EH (cell line): Measurements from ENCODE around the gene JPH3.
A peak's percentile ranks its signal among the peaks of the same experiment; 100 is the strongest.
"Not testable (repeated sequence)": the region's sequence is repeated elsewhere in the genome, so short reads cannot be mapped to it uniquely, and the experiment has no call there.

Experiments used
- DNase-seq: peaks from one replicate; pipeline ENCODE4 v3.0.0-alpha.2; 2015; ENCODE audit warnings: low read depth

JPH3 gene

GRCh38 chr16:87654826-87655225 lies 52.5 kb downstream of the JPH3 start:
- DNase-seq, result no peak

GRCh38 chr16:87656328-87656727 lies 54.0 kb downstream of the JPH3 start:
- DNase-seq, result no peak

- DNase-seq, result peak; percentile 32
These were observed 55.4 kb downstream of the JPH3 start for GRCh38 chr16:87657621-87658192.

GRCh38 chr16:87658564-87659225 lies 56.4 kb downstream of the JPH3 start:
- DNase-seq, result no peak

- DNase-seq, result peak; percentile 56
These were observed 59.3 kb downstream of the JPH3 start for GRCh38 chr16:87661561-87661960.

GRCh38 chr16:87662254-87663204 lies 60.2 kb downstream of the JPH3 start:
- no peak for DNase-seq

GRCh38 chr16:87664792-87665191 lies 62.5 kb downstream of the JPH3 start:
- DNase-seq, result no peak

GRCh38 chr16:87665193-87665592 lies 62.9 kb downstream of the JPH3 start:
- DNase-seq, result no peak

- no peak for DNase-seq
These were observed 64.6 kb downstream of the JPH3 start for GRCh38 chr16:87666919-87667318.

GRCh38 chr16:87667443-87667842 lies 65.1 kb downstream of the JPH3 start:
- no peak for DNase-seq

- DNase-seq, result no peak
These were observed 65.6 kb downstream of the JPH3 start for GRCh38 chr16:87667946-87668345.

- DNase-seq, result no peak
These were observed 67.4 kb downstream of the JPH3 start for GRCh38 chr16:87669672-87670071.

GRCh38 chr16:87671221-87671620 lies 68.9 kb downstream of the JPH3 start:
- DNase-seq, result no peak

GRCh38 chr16:87671715-87672270 lies 69.5 kb downstream of the JPH3 start:
- DNase-seq, result no peak

GRCh38 chr16:87674419-87674818 lies 72.1 kb downstream of the JPH3 start:
- DNase-seq, result no peak

- peak; percentile 22 for DNase-seq
These were observed 72.9 kb downstream of the JPH3 start for GRCh38 chr16:87675111-87675719.

- DNase-seq, result no peak
These were observed 75.5 kb downstream of the JPH3 start for GRCh38 chr16:87677830-87678229.

GRCh38 chr16:87678618-87679017 lies 76.3 kb downstream of the JPH3 start:
- DNase-seq, result no peak

- DNase-seq, result no peak
These were observed 77.4 kb downstream of the JPH3 start for GRCh38 chr16:87679593-87680271.

GRCh38 chr16:87680272-87680644 lies 78.0 kb downstream of the JPH3 start:
- no peak for DNase-seq

GRCh38 chr16:87681051-87681602 lies 78.8 kb downstream of the JPH3 start:
- not testable (repeated sequence) for DNase-seq
